ENCODE results near the gene ABHD5. TPM values are rescaled to one million over a fixed set of nuclear protein-coding genes. Genes with fewer than 3 reads are reported as not detected.

ABHD5 gene
- total RNA-seq, 2 experiments from 2014 or later, result 7.8 to 8.4 TPM

DNA sequence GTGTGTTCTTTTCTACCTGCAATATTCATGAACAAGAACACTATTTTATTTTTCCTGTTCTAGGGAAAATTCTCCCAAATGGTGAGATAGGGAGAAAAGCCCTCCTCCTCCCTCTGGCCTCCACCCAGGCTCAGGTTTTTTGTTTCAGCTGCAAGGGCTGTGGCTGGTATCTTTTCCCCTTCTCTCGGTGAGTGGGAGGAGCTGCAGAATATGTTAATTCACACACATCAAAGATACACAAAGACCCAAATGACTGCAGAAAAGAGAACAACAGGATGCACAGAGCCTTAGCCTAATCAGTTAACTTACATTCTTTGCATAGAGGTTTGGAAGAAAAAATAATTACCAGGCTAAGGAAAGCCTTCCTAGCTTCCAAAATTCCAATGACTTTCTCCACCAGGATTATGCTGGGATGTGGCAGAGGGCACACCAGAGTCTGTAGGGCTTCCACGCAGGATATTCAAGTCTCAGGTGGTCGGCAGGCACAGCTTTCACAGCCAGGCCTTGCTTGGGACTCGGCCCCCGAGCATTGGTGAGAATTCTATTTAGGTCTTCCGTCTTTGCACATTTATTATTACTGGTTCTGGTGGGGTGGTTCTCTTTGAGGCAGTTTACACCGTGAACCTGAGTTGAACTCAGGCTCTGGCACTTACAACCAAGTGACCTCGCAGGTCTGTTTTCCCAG is 64.9 kb downstream of the ABHD5 start:
- ChIA-PET CTCF (interaction anchor here (3.8 kb wide), 1 partner anchor 13 kb away, joined by 22 read pairs; no protein-coding TSS in a partner anchor), POLR2A (interaction anchor here (0.9 kb wide), 1 partner anchor 13 kb away, joined by 3 read pairs; no protein-coding TSS in a partner anchor)
- Mint-ChIP-seq H3K27ac (peak overlapping the region; percentile 50), H3K27me3 (no peaks in the 10 kb centered on the region), H3K4me1 (ENCODE audit: low read depth) (peaks cover 36% of the 10 kb centered on the region), H3K9me3 (no peaks in the 10 kb centered on the region), H3K4me3 (no peak overlapping the region), H3K36me3 (ENCODE audit: low read depth) (no peaks in the 10 kb centered on the region)
- ATAC-seq, result peak; percentile 91
- peak; percentile 48 for DNase-seq
- intact Hi-C loops (cut with micrococcal nuclease), result loop anchor here (5.0 kb wide), 1 partner anchor 208 kb away; no protein-coding TSS in a partner anchor
- TF ChIP-seq, protein P1, sequence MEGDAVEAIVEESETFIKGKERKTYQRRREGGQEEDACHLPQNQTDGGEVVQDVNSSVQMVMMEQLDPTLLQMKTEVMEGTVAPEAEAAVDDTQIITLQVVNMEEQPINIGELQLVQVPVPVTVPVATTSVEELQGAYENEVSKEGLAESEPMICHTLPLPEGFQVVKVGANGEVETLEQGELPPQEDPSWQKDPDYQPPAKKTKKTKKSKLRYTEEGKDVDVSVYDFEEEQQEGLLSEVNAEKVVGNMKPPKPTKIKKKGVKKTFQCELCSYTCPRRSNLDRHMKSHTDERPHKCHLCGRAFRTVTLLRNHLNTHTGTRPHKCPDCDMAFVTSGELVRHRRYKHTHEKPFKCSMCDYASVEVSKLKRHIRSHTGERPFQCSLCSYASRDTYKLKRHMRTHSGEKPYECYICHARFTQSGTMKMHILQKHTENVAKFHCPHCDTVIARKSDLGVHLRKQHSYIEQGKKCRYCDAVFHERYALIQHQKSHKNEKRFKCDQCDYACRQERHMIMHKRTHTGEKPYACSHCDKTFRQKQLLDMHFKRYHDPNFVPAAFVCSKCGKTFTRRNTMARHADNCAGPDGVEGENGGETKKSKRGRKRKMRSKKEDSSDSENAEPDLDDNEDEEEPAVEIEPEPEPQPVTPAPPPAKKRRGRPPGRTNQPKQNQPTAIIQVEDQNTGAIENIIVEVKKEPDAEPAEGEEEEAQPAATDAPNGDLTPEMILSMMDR (IDR thresholded peaks at IDR 0.05), result no peak

DNA sequence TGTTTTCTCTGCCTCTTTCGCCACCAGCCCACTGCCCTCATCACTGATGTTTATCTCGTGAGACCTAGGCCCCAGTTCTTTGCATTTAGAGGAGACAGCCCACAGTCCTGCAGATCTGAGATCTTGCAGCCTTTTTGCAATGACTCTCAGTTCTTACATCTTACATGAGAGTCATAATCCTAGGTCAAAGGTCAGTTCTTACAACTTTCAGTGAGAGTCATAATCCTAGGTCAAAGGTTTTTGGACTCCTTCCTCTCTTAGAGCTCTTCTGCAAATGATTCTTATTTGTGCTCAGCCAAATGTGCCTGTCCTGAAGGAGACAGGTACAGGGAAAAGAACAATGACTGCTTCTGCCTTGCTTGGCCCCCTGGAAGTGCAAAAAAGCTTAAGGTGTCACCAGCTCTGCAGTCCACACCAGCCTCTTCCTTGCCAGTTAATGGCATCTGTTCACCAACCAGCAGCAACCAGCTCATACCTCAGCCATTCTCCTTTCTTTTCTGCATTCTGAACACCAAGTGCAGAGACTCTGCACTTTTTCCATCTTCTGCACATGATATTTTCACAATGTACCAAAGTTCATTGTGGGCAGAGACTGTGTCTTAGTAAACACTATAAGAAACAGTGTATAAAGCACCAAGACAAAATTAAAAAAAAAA is 67.1 kb downstream of the ABHD5 start:
- Mint-ChIP-seq H3K36me3 (ENCODE audit: low read depth) (no peaks in the 10 kb centered on the region), H3K27me3 (no peaks in the 10 kb centered on the region), H3K9me3 (no peaks in the 10 kb centered on the region), H3K4me3 (no peak overlapping the region), H3K4me1 (ENCODE audit: low read depth) (peaks cover 36% of the 10 kb centered on the region), H3K27ac (no peak overlapping the region)
- CTCF ChIA-PET, result interaction anchor here (1.2 to 1.3 kb wide), 2 partner anchors 11 to 441 kb away, joined by 3 to 7 read pairs; no protein-coding TSS in a partner anchor
- TF ChIP-seq, protein P1 (IDR thresholded peaks at IDR 0.05), result no peak
- POLR2A ChIA-PET, result interaction anchor here (1.2 kb wide), 1 partner anchor 11 kb away, joined by 3 read pairs; no protein-coding TSS in a partner anchor
- DNase-seq (no peak), ATAC-seq (no peak)
- intact Hi-C loops (cut with micrococcal nuclease), result loop anchor here (5.0 kb wide), 1 partner anchor 210 kb away; no protein-coding TSS in a partner anchor

GRCh38 chr3:43758592-43759225 is 68.0 kb downstream of the ABHD5 start:
- TF ChIP-seq, protein P1 (IDR thresholded peaks at IDR 0.05), result no peak
- Mint-ChIP-seq H3K27me3 (no peaks in the 10 kb centered on the region), H3K36me3 (ENCODE audit: low read depth) (no peaks in the 10 kb centered on the region), H3K4me3 (no peak overlapping the region), H3K4me1 (ENCODE audit: low read depth) (peaks cover 36% of the 10 kb centered on the region), H3K27ac (no peak overlapping the region), H3K9me3 (no peaks in the 10 kb centered on the region)
- CTCF ChIA-PET, result interaction anchor here (1.0 to 2.3 kb wide), 2 partner anchors 10 to 68 kb away, joined by 3 to 9 read pairs; partner anchors contain the start of gene ABHD5
- intact Hi-C loops (cut with micrococcal nuclease), result loop anchor here (5.0 kb wide), 1 partner anchor 211 kb away; no protein-coding TSS in a partner anchor
- no peak for ATAC-seq
- no peak for DNase-seq
- POLR2A ChIA-PET, result no interaction called here

- intact Hi-C loops (cut with micrococcal nuclease), result loop anchor here (5.0 kb wide), 1 partner anchor 212 kb away; no protein-coding TSS in a partner anchor
- peak; percentile 14 for DNase-seq
- peaks cover 36% of the 10 kb centered on the region for H3K4me1 Mint-ChIP-seq (ENCODE audit: low read depth)
- ATAC-seq, result peak; percentile 60
- POLR2A ChIA-PET, result no interaction called here
- H3K4me3 Mint-ChIP-seq, result no peak overlapping the region
- no peaks in the 10 kb centered on the region for H3K27me3 Mint-ChIP-seq
- no peaks in the 10 kb centered on the region for H3K36me3 Mint-ChIP-seq (ENCODE audit: low read depth)
- TF ChIP-seq, protein P1 (IDR thresholded peaks at IDR 0.05), result peak; percentile 24
- CTCF ChIA-PET, result interaction anchor here (1.0 to 2.3 kb wide), 2 partner anchors 9 to 69 kb away, joined by 3 to 9 read pairs; partner anchors contain the start of gene ABHD5
- H3K9me3 Mint-ChIP-seq, result no peaks in the 10 kb centered on the region
- H3K27ac Mint-ChIP-seq, result no peak overlapping the region
Measured at GRCh38 chr3:43759297-43759782, 68.6 kb downstream of the ABHD5 start.
